Amniotic epithelial cell (primary cell): Measurements from ENCODE around the gene SLC39A8.
A peak's percentile ranks its signal among the peaks of the same experiment; 100 is the strongest.

ENCODE experiments used
- DNase-seq: peaks from one replicate; pipeline ENCODE4 v3.0.0-alpha.2; 2010; ENCODE audit warnings: low read depth

Gene SLC39A8

GRCh38 chr4:102339018-102339417 lies 6.3 kb downstream of the SLC39A8 start:
- DNase-seq: no peak

- no peak for DNase-seq
Measured at GRCh38 chr4:102338405-102338804, 6.9 kb downstream of the SLC39A8 start.

- DNase-seq: no peak
Measured at GRCh38 chr4:102335616-102336015, 9.7 kb downstream of the SLC39A8 start.

- DNase-seq: no peak
Measured at GRCh38 chr4:102334624-102335023, 10.7 kb downstream of the SLC39A8 start.

GRCh38 chr4:102333787-102334186 lies 11.5 kb downstream of the SLC39A8 start:
- DNase-seq: no peak

- DNase-seq: peak; percentile 62
Measured at GRCh38 chr4:102328045-102328444, 17.2 kb downstream of the SLC39A8 start.

- DNase-seq: no peak
Measured at GRCh38 chr4:102326951-102327350, 18.3 kb downstream of the SLC39A8 start.

- no peak for DNase-seq
Measured at GRCh38 chr4:102324730-102325129, 20.6 kb downstream of the SLC39A8 start.

GRCh38 chr4:102322736-102323135 lies 22.5 kb downstream of the SLC39A8 start:
- no peak for DNase-seq

- DNase-seq: no peak
Measured at GRCh38 chr4:102321260-102321995, 23.9 kb downstream of the SLC39A8 start.

GRCh38 chr4:102319594-102319993 lies 25.7 kb downstream of the SLC39A8 start:
- DNase-seq: no peak

GRCh38 chr4:102318526-102318925 lies 26.8 kb downstream of the SLC39A8 start:
- no peak for DNase-seq

GRCh38 chr4:102318105-102318504 lies 27.2 kb downstream of the SLC39A8 start:
- DNase-seq: peak; percentile 3

- no peak for DNase-seq
Measured at GRCh38 chr4:102317459-102317858, 27.8 kb downstream of the SLC39A8 start.

GRCh38 chr4:102316585-102316984 lies 28.7 kb downstream of the SLC39A8 start:
- no peak for DNase-seq

GRCh38 chr4:102315532-102315931 lies 29.8 kb downstream of the SLC39A8 start:
- DNase-seq: no peak

GRCh38 chr4:102312417-102312816 lies 32.9 kb downstream of the SLC39A8 start:
- no peak for DNase-seq

- DNase-seq: no peak
Measured at GRCh38 chr4:102311912-102312311, 33.4 kb downstream of the SLC39A8 start.

- DNase-seq: no peak
Measured at GRCh38 chr4:102311407-102311806, 33.9 kb downstream of the SLC39A8 start.

- peak; percentile 3 for DNase-seq
Measured at GRCh38 chr4:102308032-102308799, 37.1 kb downstream of the SLC39A8 start.

GRCh38 chr4:102305666-102306065 lies 39.6 kb downstream of the SLC39A8 start:
- no peak for DNase-seq

- DNase-seq: no peak
Measured at GRCh38 chr4:102302762-102303161, 42.5 kb downstream of the SLC39A8 start.

- no peak for DNase-seq
Measured at GRCh38 chr4:102301167-102301566, 44.1 kb downstream of the SLC39A8 start.
